Spleen (tissue), 7 donors: ENCODE data around the gene XYLT1.
"Not testable (repeated sequence)": the region's sequence is repeated elsewhere in the genome, so short reads cannot be mapped to it uniquely, and the experiment has no call there.

ENCODE experiments used
- CTCF ChIP-seq, 11 experiments: fragments of 200-600 bp in 7 of 11; fragments of 450-650 bp in 4 of 11; sonication (generic) in 4 of 11; IDR thresholded peaks in 8 of 11; conservative IDR thresholded peaks in 3 of 11; 1 replicate in 7 of 11; 2 replicates in 4 of 11; pipeline versions ENCODE4 v1.4.0 to v1.8.0; 2016 to 2021; ENCODE audit warnings: antibody characterized with exemption in 11 of 11, inconsistent platforms in 4 of 11, mild to moderate bottlenecking in 1 of 11
- POLR2A ChIP-seq, 3 donors: fragments of 450-650 bp; IDR thresholded peaks; one replicate each; pipeline ENCODE4 v1.5.1; 2017; ENCODE audit warnings: antibody characterized with exemption in 3 of 3, mild to moderate bottlenecking in 1 of 3
- POLR2AphosphoS5 ChIP-seq, 3 donors: sonication (generic); formaldehyde crosslinking; IDR thresholded peaks; one replicate each; pipeline ENCODE4 v1.5.1; 2017; ENCODE audit warnings: antibody characterized with exemption in 3 of 3
- donor health status: DM: no; HTN: no; CAD: no; lungs with moderate emphysema.
- donor health status: DM: no; HTN: no; CAD: no.
- donor health status: DM: no; HTN: no; CAD: no.

GRCh38 chr16:17306211-17306610 is 164.5 kb downstream of the XYLT1 start:
- TF ChIP-seq CTCF (IDR thresholded peaks at IDR 0.05 in 8 of 11, conservative IDR thresholded peaks at IDR 0.05 in 3 of 11); POLR2AphosphoS5 (IDR thresholded peaks at IDR 0.05); POLR2A (IDR thresholded peaks at IDR 0.05): not testable (repeated sequence)
